ENCODE data around the gene ELMO1. TPM values are rescaled to one million over a fixed set of nuclear protein-coding genes. Genes with fewer than 3 reads are reported as not detected.

Gene ELMO1
- total and polyA plus RNA-seq, 2 of the 13 experiments (the other 11 are each of a cell fraction or from before 2014, with no cell fraction given), result 0.11 to 0.17 TPM

DNA sequence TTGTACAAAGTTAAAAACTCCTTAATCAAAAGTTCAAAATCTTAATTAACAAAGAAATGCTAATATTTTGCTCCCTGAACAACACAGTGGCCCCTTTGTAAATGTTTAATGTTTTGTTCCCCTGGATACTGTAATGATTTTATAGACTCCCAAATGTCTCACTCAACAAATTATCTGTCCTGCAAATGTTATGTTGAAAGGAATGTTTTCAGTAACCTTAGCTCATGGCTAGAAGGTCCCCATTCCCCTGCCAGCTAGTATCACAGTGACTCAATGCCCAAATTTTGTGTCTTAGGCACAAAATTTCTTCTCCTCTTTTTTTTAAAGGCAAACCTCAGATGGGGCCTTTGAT lies 298.9 kb downstream of the ELMO1 start:
- H3K4me3 ChIP-seq (replicated peaks in 1 of 3; ENCODE audit: insufficient read depth in 1 of 3, low read depth in 2 of 3, low read length in 3 of 3), result no peak overlapping the region
- H2AFZ ChIP-seq (ENCODE audit: low read length), result no peak overlapping the region
- H3K27ac ChIP-seq (ENCODE audit: extremely low read length, insufficient read depth, low read length), result no peak overlapping the region
- H3K27me3 ChIP-seq (ENCODE audit: control insufficient read depth in 1 of 2, insufficient read depth in 2 of 2, low read length in 2 of 2), result no peaks in the 10 kb centered on the region
- H3K36me3 ChIP-seq (replicated peaks in 1 of 2; ENCODE audit: control insufficient read depth in 1 of 2, insufficient read depth in 2 of 2, low read length in 2 of 2), result no peaks in the 10 kb centered on the region
- H3K4me2 ChIP-seq (ENCODE audit: low read depth, low read length), result peak overlapping the region; percentile 28; the same call in 1 of the 2 replicates
- ChIA-PET POLR2A (interaction anchor here (1.0 kb wide), 1 partner anchor 178 kb away, joined by 3 read pairs; no protein-coding TSS in a partner anchor), CTCF (ENCODE audit: low intra/inter-chr PET ratio, low total read pairs) (no interaction called here)
- BruUV-seq (replicated peaks), result no TSS peak
- peaks cover 56% of the 10 kb centered on the region for H3K4me1 ChIP-seq (ENCODE audit: insufficient read depth, low read length)
- in situ Hi-C loops (cut with HindIII; ENCODE audit: extremely low pct_ligation_motif_present, low pct_unique_long_range_greater_than_20kb), result no loop called here
- H4K20me1 ChIP-seq (ENCODE audit: insufficient read depth, low read length), result no peaks in the 10 kb centered on the region
- no peak overlapping the region for H3K9ac ChIP-seq (ENCODE audit: insufficient read depth, low read depth, low read length)
- no peaks in the 10 kb centered on the region for H3K79me2 ChIP-seq (ENCODE audit: insufficient read depth, low read length)
- ATAC-seq (peak; percentile 47; the same call in 2 of the 3 replicates), DNase-seq (ENCODE audit: low spot score) (no peak), FAIRE-seq (no peak)
- intact Hi-C loops (cut with micrococcal nuclease; ENCODE audit: unreplicated experiment), result loop anchor here (5.0 kb wide), 1 partner anchor 32 kb away; no protein-coding TSS in a partner anchor
- H3K9me3 ChIP-seq (ENCODE audit: low read length), result no peaks in the 10 kb centered on the region
- TF ChIP-seq ATF7 (IDR thresholded peaks at IDR 0.05) (no peak), ATF7 (CRISPR knock-in tag; IDR thresholded peaks at IDR 0.05) (no peak), CREM (IDR thresholded peaks at IDR 0.05) (peak; percentile 13; the same call in 1 of the 2 replicates), CREM (CRISPR knock-in tag; IDR thresholded peaks at IDR 0.05) (no peak)

DNA sequence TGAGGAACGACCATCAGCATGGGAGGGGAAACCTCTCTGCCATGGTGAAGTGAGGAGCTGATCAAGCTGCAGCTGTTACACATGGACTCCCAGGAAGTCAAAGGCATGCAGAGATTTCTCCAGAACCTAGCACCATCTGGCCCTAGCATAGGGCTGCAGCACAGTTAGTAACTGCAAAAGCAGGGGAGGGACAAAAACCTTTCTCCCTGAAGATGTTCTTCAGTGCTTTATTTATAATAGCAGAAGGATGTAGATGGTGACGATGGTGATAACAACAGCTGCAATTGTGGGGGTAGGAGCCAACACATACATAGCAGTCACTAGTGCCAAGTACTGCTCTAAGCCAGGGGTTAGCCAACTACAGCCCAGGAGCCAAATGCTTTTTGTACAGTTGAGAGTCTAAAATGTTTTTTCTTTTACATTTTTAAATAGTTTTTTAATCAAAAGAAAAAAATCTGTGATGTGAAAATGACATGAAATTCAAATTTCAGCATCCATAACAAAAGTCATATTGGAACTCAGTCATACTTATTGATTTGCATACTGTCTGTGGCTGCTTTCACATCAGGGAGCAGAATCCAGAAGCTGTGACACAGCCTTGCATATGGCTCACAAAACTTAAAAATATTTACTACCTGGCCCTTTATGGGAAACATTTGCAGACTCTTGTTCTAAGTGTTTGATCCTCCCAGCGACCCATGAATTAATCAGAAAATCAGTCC lies 299.5 kb downstream of the ELMO1 start:
- Histone ChIP-seq H3K4me2 (ENCODE audit: low read depth, low read length) (0 out of 2 replicates have a peak overlapping the region, but pooled peaks have one; percentile 13), H3K27ac (ENCODE audit: extremely low read length, insufficient read depth, low read length) (no peak overlapping the region), H3K4me3 (replicated peaks in 1 of 3; ENCODE audit: insufficient read depth in 1 of 3, low read depth in 2 of 3, low read length in 3 of 3) (no peak overlapping the region), H3K27me3 (ENCODE audit: control insufficient read depth in 1 of 2, insufficient read depth in 2 of 2, low read length in 2 of 2) (no peaks in the 10 kb centered on the region), H3K4me1 (ENCODE audit: insufficient read depth, low read length) (peaks cover 56% of the 10 kb centered on the region), H3K36me3 (replicated peaks in 1 of 2; ENCODE audit: control insufficient read depth in 1 of 2, insufficient read depth in 2 of 2, low read length in 2 of 2) (no peaks in the 10 kb centered on the region), H3K79me2 (ENCODE audit: insufficient read depth, low read length) (no peaks in the 10 kb centered on the region), H4K20me1 (ENCODE audit: insufficient read depth, low read length) (no peaks in the 10 kb centered on the region), H2AFZ (ENCODE audit: low read length) (no peak overlapping the region), H3K9me3 (ENCODE audit: low read length) (no peaks in the 10 kb centered on the region), H3K9ac (ENCODE audit: insufficient read depth, low read depth, low read length) (no peak overlapping the region)
- WGBS (ENCODE audit: low lambda C conversion rate), result 95% methylated on average over 3 of the region's 3 CpGs
- no peak for ATAC-seq
- no peak for TF ChIP-seq GATAD2A (CRISPR knock-in tag; IDR thresholded peaks at IDR 0.05)
- TF ChIP-seq TRIM24 (CRISPR knock-in tag; IDR thresholded peaks at IDR 0.05), result no peak
- TF ChIP-seq ZNF83 (CRISPR knock-in tag; IDR thresholded peaks at IDR 0.05; ENCODE audit: borderline replicate concordance), result no peak
- no peak for TF ChIP-seq ATRX (CRISPR knock-in tag; IDR thresholded peaks at IDR 0.05; ENCODE audit: borderline replicate concordance)
- no peak for TF ChIP-seq NFE2L2 (IDR thresholded peaks at IDR 0.05; ENCODE audit: low read length)
- no peak for TF ChIP-seq HMGA1 (CRISPR knock-in tag; conservative IDR thresholded peaks at IDR 0.05)
- TF ChIP-seq ZNF44 (CRISPR knock-in tag; IDR thresholded peaks at IDR 0.05), result no peak
- no peak for TF ChIP-seq ZNF557 (CRISPR knock-in tag; IDR thresholded peaks at IDR 0.05)
- TF ChIP-seq MTF1 (CRISPR knock-in tag; IDR thresholded peaks at IDR 0.05), result no peak
- no peak for DNase-seq (ENCODE audit: low spot score)
- no TSS peak for BruUV-seq (replicated peaks)
- POLR2A ChIA-PET, result interaction anchor here (1.0 kb wide), 1 partner anchor 177 kb away, joined by 3 read pairs; no protein-coding TSS in a partner anchor
- FAIRE-seq, result no peak
- in situ Hi-C loops (cut with HindIII; ENCODE audit: extremely low pct_ligation_motif_present, low pct_unique_long_range_greater_than_20kb) (no loop called here), intact Hi-C loops (cut with micrococcal nuclease; ENCODE audit: unreplicated experiment) (no loop called here)
- CTCF ChIA-PET (ENCODE audit: low intra/inter-chr PET ratio, low total read pairs), result no interaction called here

Data from HepG2 (cell line).